ENCODE data around the gene SLC4A4. TPM values are rescaled to one million over a fixed set of nuclear protein-coding genes. Genes with fewer than 3 reads are reported as not detected.

The SLC4A4 gene
- total and polyA plus RNA-seq, 10 of the 15 experiments (the other 5 are each of a cell fraction or from before 2014, with no cell fraction given), result 0.05 to 0.44 (median 0.18) TPM

GRCh38 chr4:71338846-71339593 is at the start of gene SLC4A4 (continued):
- peak; percentile 64; the same call in 1 of the 2 replicates for TF ChIP-seq ATF2 (IDR thresholded peaks at IDR 0.05; ENCODE audit: low read length)
- TF ChIP-seq ZNF207 (IDR thresholded peaks at IDR 0.05; ENCODE audit: borderline replicate concordance), result no peak
- TF ChIP-seq CBFB (IDR thresholded peaks at IDR 0.05; ENCODE audit: low read depth), result peak; percentile 80; the same call in 1 of the 2 replicates
- TF ChIP-seq SREBF2 (IDR thresholded peaks at IDR 0.05; ENCODE audit: low read length), result no peak
- TF ChIP-seq CUX1 (IDR thresholded peaks at IDR 0.05; ENCODE audit: insufficient replicate concordance, low read depth, low read length), result no peak
- 0 out of 2 replicates have a peak, but pooled peaks have one; percentile 39 for TF ChIP-seq CREB1 (IDR thresholded peaks at IDR 0.05; ENCODE audit: low read depth)
- TF ChIP-seq NR2F1 (conservative IDR thresholded peaks at IDR 0.05), result peak; percentile 90
- TF ChIP-seq IRF5 (IDR thresholded peaks at IDR 0.05; ENCODE audit: borderline replicate concordance), result no peak
- TF ChIP-seq SPI1 (IDR thresholded peaks at IDR 0.05; ENCODE audit: borderline replicate concordance, insufficient read depth, low read depth, low read length), result peak; percentile 67
- peak; percentile 77 for TF ChIP-seq MTA2 (IDR thresholded peaks at IDR 0.05; ENCODE audit: low read depth)
- peak; percentile 95 for TF ChIP-seq IRF4 (IDR thresholded peaks at IDR 0.05; ENCODE audit: low read depth, low read length)

Measured in GM12878 (cell line).